GM18951 (cell line): ENCODE results near the gene SRGAP2.
"Not testable (repeated sequence)": the region's sequence is repeated elsewhere in the genome, so short reads cannot be mapped to it uniquely, and the experiment has no call there.

Source experiments
- in situ Hi-C: fragments of 300-500 bp; cut with MboI; formaldehyde crosslinking; loops from one replicate; pipeline ENCODE4 v1.12.0; 2022; ENCODE audit warnings: low sequenced_read_pairs, mixed read lengths, inconsistent platforms; ENCODE audit not compliant: unreplicated experiment

SRGAP2 gene

GRCh38 chr1:206245479-206245878 lies 42.1 kb downstream of the SRGAP2 start:
- in situ Hi-C loops: not testable (repeated sequence)

GRCh38 chr1:206246129-206246886 lies 43.0 kb downstream of the SRGAP2 start:
- in situ Hi-C loops: not testable (repeated sequence)

- in situ Hi-C loops: not testable (repeated sequence)
Measured at GRCh38 chr1:206250953-206251681, 47.8 kb downstream of the SRGAP2 start.

- in situ Hi-C loops: not testable (repeated sequence)
Measured at GRCh38 chr1:206252680-206253335, 49.5 kb downstream of the SRGAP2 start.
